ENCODE results near the gene CREB3L1. TPM values are rescaled to one million over a fixed set of nuclear protein-coding genes. Genes with fewer than 3 reads are reported as not detected.
A peak's percentile ranks its signal among the peaks of the same experiment; 100 is the strongest.

Gene CREB3L1
- total and polyA plus RNA-seq, 4 donors, result 6.9 to 18.4 (median 9.5) TPM

DNA sequence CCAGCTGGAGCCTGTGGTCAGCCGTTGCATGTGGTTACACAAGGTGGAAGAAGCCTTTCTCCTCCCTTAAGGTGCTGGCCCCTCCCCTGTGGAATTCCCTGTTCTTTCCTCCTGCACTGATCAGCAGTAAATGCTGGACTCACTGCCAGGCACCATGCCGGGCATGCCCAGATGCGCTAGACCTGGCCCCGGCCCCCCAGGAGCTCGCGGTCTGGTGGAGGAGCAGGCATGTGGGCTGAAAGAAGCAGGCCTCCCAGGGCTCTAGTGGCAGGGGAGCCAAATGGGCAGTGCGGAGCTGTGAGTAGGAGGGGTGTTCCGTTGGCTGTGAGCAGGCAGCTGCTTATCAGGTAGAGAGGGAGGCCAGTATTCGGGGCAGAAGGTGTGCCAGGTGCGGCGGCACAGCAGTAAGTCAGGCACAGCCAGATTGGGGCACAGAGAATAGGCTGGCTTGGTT lies 80.0 kb downstream of the CREB3L1 start:
- no peaks in the 10 kb centered on the region for H3K4me1 ChIP-seq (ENCODE audit: control insufficient read depth in 1 of 2, insufficient read depth in 2 of 2, low read length in 2 of 2)
- H3K9me3 ChIP-seq (ENCODE audit: control insufficient read depth, low read length), result no peaks in the 10 kb centered on the region
- H3K4me3 ChIP-seq (ENCODE audit: low read length in 2 of 2), result no peak overlapping the region
- no peaks in the 10 kb centered on the region for H3K27me3 ChIP-seq (ENCODE audit: control insufficient read depth in 1 of 2, insufficient read depth in 2 of 2, low read length in 1 of 2)
- ATAC-seq (ENCODE audit: low FRiP score) (no peak), DNase-seq (no peak)
- intact Hi-C loops (cut with DNase I), result no loop called here
- 84 to 88% methylated on average over 11 of the region's 11 CpGs for WGBS, 2 donors
- H3K36me3 ChIP-seq (ENCODE audit: control insufficient read depth in 1 of 2, insufficient read depth in 2 of 2, low read length in 1 of 2), result no peaks in the 10 kb centered on the region
- no peak overlapping the region for H3K27ac ChIP-seq (ENCODE audit: low read depth in 1 of 2, low read length in 2 of 2)

DNA sequence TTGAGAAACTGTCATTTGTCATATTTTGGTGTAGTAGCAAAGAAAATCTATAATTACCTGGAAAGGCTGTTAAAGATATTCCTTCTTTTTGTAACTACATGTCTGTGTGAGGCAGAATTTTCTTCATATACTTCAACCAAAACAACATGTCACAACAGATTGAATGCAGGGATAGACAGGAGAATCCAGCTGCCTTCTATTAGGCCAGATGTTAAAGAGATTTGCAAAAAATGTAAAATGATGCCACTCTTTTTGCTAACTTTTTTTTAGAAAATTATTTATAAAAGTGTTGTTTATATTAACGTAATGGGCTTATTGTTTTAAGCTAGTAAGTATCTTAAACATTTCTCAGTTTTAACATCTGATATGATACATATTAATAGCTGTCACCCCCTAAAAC lies 82.5 kb downstream of the CREB3L1 start:
- H3K27me3 ChIP-seq (ENCODE audit: control insufficient read depth in 1 of 2, insufficient read depth in 2 of 2, low read length in 1 of 2), result no peaks in the 10 kb centered on the region
- no peaks in the 10 kb centered on the region for H3K9me3 ChIP-seq (ENCODE audit: control insufficient read depth, low read length)
- no peak overlapping the region for H3K27ac ChIP-seq (ENCODE audit: low read depth in 1 of 2, low read length in 2 of 2)
- no peak overlapping the region for H3K4me3 ChIP-seq (ENCODE audit: low read length in 2 of 2)
- DNase-seq (no peak), ATAC-seq (ENCODE audit: low FRiP score) (no peak)
- no peaks in the 10 kb centered on the region for H3K36me3 ChIP-seq (ENCODE audit: control insufficient read depth in 1 of 2, insufficient read depth in 2 of 2, low read length in 1 of 2)
- WGBS, 2 donors, result 55 to 60% methylated on average over 1 of the region's 1 CpG
- H3K4me1 ChIP-seq (ENCODE audit: control insufficient read depth in 1 of 2, insufficient read depth in 2 of 2, low read length in 2 of 2), result no peaks in the 10 kb centered on the region
- intact Hi-C loops (cut with DNase I), result no loop called here

DNA sequence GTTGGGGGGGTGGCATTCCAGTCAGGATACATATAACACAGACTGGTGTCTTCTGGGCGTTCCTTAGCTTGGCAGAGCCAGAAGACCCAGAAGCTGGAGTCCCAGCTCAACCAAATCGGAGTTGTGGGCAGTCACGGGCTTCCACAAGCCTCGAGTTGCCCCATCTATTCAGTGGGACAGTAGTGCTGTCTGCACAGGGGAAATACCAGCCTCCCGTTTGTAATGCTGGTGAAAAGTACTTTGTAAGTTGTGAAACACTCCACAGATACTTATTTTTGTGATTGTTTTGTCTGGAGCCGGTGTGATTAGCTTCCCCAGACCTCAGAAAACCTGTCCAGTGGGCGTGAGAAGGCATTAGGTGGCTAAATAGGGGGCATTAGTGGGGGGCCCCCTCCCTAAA lies 83.4 kb downstream of the CREB3L1 start:
- ATAC-seq (ENCODE audit: low FRiP score), result no peak
- H3K4me3 ChIP-seq (ENCODE audit: low read length in 2 of 2), result no peak overlapping the region

DNA sequence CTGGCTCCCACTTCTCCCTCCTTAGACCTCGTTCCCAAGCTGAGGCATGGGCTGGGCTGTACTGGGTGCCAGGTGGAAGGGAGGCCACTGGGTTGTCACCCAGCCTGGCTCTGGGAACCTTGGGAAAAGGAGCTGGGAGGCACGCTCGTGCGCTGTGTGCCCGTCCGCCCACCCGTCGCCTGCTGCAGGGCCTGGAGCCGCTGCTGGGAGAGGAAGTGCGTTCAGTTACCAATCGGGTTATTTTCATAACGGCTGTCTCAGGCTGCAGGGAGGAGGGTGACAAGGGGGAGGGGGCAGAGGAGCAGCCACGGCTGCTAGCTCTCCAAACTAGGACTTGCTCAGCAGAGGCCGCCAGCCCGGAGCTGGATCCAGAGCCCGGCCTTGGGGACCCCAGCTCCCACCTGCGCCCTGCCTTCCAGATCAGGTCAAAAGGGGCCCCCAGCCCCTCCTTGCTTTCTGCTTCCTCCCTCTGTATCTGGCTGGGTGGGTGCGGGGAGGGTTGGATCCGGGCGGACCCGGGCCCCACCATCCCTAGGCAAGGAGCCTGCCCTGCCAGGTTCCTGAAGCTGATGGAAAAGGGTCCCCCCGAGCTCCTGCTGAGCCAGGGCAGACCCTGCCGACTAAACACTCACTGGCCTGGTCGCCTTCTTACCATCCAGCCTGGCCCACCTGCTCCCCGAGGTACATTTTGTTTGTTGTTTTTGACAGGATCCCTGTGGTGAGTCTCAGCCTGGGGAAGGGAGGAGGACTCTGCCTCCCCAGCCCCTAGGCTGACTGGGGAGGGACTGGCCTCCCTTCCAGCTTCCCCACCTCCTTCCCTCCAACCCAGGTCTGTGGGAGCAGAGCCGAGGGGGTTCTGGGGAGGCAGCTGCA lies 84.1 kb downstream of the CREB3L1 start:
- Histone ChIP-seq H3K4me3 (ENCODE audit: low read length in 2 of 2) (no peak overlapping the region), H3K9me3 (ENCODE audit: control insufficient read depth, low read length) (no peaks in the 10 kb centered on the region), H3K27me3 (ENCODE audit: control insufficient read depth in 1 of 2, insufficient read depth in 2 of 2, low read length in 1 of 2) (no peaks in the 10 kb centered on the region), H3K4me1 (ENCODE audit: control insufficient read depth in 1 of 2, insufficient read depth in 2 of 2, low read length in 2 of 2) (no peaks in the 10 kb centered on the region), H3K27ac (ENCODE audit: low read depth in 1 of 2, low read length in 2 of 2) (peak overlapping the region in 1 of 2 donors; percentile 45), H3K36me3 (ENCODE audit: control insufficient read depth in 1 of 2, insufficient read depth in 2 of 2, low read length in 1 of 2) (no peaks in the 10 kb centered on the region)
- ATAC-seq (ENCODE audit: low FRiP score), result peak; percentile 81
- 6 to 7% methylated on average over 25 to 26 of the region's 26 CpGs for WGBS, 2 donors
- peak; percentile 84 to 87 for DNase-seq
- intact Hi-C loops (cut with DNase I), result no loop called here

More for the DNA sequence above, 83.4 kb downstream of the CREB3L1 start:
- Histone ChIP-seq H3K4me1 (ENCODE audit: control insufficient read depth in 1 of 2, insufficient read depth in 2 of 2, low read length in 2 of 2) (no peaks in the 10 kb centered on the region), H3K27me3 (ENCODE audit: control insufficient read depth in 1 of 2, insufficient read depth in 2 of 2, low read length in 1 of 2) (no peaks in the 10 kb centered on the region), H3K9me3 (ENCODE audit: control insufficient read depth, low read length) (no peaks in the 10 kb centered on the region), H3K27ac (ENCODE audit: low read depth in 1 of 2, low read length in 2 of 2) (peak overlapping the region in 1 of 2 donors; percentile 45), H3K36me3 (ENCODE audit: control insufficient read depth in 1 of 2, insufficient read depth in 2 of 2, low read length in 1 of 2) (no peaks in the 10 kb centered on the region)
- no peak for DNase-seq
- 42 to 44% methylated on average over 7 of the region's 7 CpGs for whole genome bisulfite sequencing, 2 donors
- intact Hi-C loops (cut with DNase I), result no loop called here

DNA sequence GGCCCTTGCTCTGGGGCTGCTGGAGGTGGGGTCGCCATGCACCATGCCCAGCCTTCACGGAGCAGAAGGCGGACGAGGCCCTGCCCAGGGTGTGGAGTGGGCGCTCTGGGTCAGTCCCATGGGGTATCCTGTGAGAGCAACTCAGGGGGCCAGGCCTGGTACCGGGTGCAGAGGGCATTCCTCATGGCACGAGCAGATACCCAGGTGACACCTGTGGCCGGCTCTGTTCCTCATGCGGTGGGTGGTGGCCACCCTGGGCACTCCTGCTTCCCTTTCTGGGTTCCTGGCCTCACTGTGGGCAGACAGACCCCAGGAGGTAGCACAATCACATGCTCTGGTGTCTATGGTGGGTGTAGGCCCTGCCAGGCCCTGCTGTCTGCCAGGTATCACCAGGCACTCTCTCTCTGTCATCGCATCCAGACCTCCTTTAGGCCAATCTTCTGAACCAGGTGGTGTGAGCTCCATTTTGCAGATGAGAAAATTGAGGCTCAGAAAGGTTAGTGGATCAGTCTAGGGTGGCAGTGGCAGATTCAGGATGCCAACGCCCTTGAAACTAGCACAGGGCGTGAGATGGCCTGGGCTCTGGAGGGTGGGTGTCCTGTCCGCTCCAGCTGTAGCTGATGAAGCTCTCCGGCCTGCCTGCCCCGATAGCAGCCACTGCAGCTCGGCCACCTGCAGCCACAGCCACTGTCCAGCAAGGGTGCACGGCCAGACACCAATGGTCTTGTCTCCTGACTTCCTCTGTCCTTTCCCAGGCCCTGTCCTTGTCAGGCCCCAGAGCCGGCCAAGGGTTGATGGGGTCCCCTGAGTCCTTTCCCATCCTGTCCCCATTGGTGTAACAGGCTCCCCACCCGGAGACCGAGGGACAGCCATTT lies 84.9 kb downstream of the CREB3L1 start:
- no peak for DNase-seq
- no peak overlapping the region for H3K27ac ChIP-seq (ENCODE audit: low read depth in 1 of 2, low read length in 2 of 2)
- H3K9me3 ChIP-seq (ENCODE audit: control insufficient read depth, low read length), result no peaks in the 10 kb centered on the region
- no peaks in the 10 kb centered on the region for H3K27me3 ChIP-seq (ENCODE audit: control insufficient read depth in 1 of 2, insufficient read depth in 2 of 2, low read length in 1 of 2)
- H3K36me3 ChIP-seq (ENCODE audit: control insufficient read depth in 1 of 2, insufficient read depth in 2 of 2, low read length in 1 of 2), result no peaks in the 10 kb centered on the region
- intact Hi-C loops (cut with DNase I), result no loop called here
- H3K4me1 ChIP-seq (ENCODE audit: control insufficient read depth in 1 of 2, insufficient read depth in 2 of 2, low read length in 2 of 2), result no peaks in the 10 kb centered on the region
- H3K4me3 ChIP-seq (ENCODE audit: low read length in 2 of 2), result no peak overlapping the region
- no peak for ATAC-seq (ENCODE audit: low FRiP score)
- WGBS, 2 donors, result 83 to 84% methylated on average over 20 of the region's 20 CpGs

DNA sequence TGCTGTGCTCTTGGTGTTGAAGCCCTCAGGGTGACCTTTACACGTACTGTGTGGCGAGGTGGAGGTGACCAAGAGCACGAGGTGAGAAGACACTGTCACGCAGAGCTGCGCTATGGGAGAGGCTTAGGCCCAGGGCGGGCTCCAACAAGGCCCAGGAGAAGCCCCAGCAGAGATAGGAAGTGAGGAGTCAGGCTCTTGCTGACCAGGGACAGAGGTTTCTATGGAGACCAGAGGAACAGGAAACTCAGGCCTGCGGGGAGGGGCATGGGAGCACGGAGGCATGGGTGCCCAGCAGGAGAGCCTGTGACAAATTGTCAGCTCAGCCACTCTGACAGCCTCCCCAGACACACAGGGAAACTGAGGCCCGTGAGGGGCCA lies 85.6 kb downstream of the CREB3L1 start:
- Histone ChIP-seq H3K27ac (ENCODE audit: low read depth in 1 of 2, low read length in 2 of 2) (no peak overlapping the region), H3K9me3 (ENCODE audit: control insufficient read depth, low read length) (no peaks in the 10 kb centered on the region), H3K36me3 (ENCODE audit: control insufficient read depth in 1 of 2, insufficient read depth in 2 of 2, low read length in 1 of 2) (no peaks in the 10 kb centered on the region), H3K4me1 (ENCODE audit: control insufficient read depth in 1 of 2, insufficient read depth in 2 of 2, low read length in 2 of 2) (no peaks in the 10 kb centered on the region), H3K4me3 (ENCODE audit: low read length in 2 of 2) (no peak overlapping the region), H3K27me3 (ENCODE audit: control insufficient read depth in 1 of 2, insufficient read depth in 2 of 2, low read length in 1 of 2) (no peaks in the 10 kb centered on the region)
- ATAC-seq (ENCODE audit: low FRiP score) (peak; percentile 41), DNase-seq (peak; percentile 78 to 88)
- WGBS, 2 donors, result 72 to 73% methylated on average over 8 to 9 of the region's 9 CpGs
- intact Hi-C loops (cut with DNase I), result no loop called here

DNA sequence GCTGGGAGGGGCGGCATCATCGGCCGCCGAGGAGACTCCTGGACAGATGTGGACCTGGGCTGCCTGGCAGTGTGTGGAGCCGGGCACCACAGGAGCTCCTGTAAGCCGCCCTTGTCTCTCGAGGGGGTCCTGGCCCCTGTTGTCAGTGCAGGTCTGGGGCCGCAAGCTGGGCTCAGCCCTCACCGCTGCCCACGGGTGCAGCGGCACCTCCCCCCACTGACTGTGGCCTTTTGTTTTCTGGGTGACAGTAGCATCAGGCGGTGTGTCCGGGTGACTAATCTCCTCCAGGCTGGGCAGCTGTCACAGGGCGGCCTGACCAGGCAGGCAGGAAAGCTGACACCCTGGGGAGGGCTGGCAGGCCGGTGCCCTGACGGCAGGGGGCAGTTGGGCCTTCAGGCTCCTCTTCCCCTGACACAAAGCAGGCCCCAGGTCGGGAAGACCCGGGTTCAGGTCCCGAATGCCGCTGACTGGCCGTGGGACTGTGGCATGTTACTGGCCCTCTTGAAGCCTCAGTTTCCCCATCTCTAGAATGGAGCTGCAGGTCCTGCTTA lies 86.1 kb downstream of the CREB3L1 start:
- ATAC-seq (ENCODE audit: low FRiP score) (peak; percentile 10), DNase-seq (peak in 1 of 2 donors; percentile 75)
- H3K4me1 ChIP-seq (ENCODE audit: control insufficient read depth in 1 of 2, insufficient read depth in 2 of 2, low read length in 2 of 2), result no peaks in the 10 kb centered on the region
- H3K9me3 ChIP-seq (ENCODE audit: control insufficient read depth, low read length), result no peaks in the 10 kb centered on the region
- intact Hi-C loops (cut with DNase I), result no loop called here
- H3K27me3 ChIP-seq (ENCODE audit: control insufficient read depth in 1 of 2, insufficient read depth in 2 of 2, low read length in 1 of 2), result no peaks in the 10 kb centered on the region
- H3K4me3 ChIP-seq (ENCODE audit: low read length in 2 of 2), result no peak overlapping the region
- H3K27ac ChIP-seq (ENCODE audit: low read depth in 1 of 2, low read length in 2 of 2), result no peak overlapping the region
- no peaks in the 10 kb centered on the region for H3K36me3 ChIP-seq (ENCODE audit: control insufficient read depth in 1 of 2, insufficient read depth in 2 of 2, low read length in 1 of 2)
- 81 to 82% methylated on average over 18 to 21 of the region's 21 CpGs for WGBS, 2 donors

DNA sequence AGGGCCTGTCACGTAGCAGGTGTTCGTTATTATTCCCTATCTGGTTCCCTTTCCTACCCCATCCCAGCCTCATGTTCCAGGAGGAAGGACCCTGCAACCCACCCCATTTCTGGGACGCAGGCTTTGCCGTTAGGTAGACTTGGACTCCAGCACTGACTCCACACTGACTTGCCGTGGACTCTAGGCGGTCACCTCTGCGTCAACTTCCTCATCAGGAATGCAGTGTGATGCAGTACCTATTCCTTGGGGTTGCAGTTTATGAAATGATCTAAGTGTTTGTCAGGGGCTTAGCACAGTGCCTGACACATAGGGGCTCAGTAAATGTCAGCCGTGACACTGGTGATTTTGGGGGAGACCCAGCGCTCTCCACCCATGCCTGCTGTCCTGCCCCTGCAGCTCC lies 86.6 kb downstream of the CREB3L1 start:
- H3K36me3 ChIP-seq (ENCODE audit: control insufficient read depth in 1 of 2, insufficient read depth in 2 of 2, low read length in 1 of 2), result no peaks in the 10 kb centered on the region
- H3K4me1 ChIP-seq (ENCODE audit: control insufficient read depth in 1 of 2, insufficient read depth in 2 of 2, low read length in 2 of 2), result no peaks in the 10 kb centered on the region
- ATAC-seq (ENCODE audit: low FRiP score) (no peak), DNase-seq (no peak)
- intact Hi-C loops (cut with DNase I), result no loop called here
- no peaks in the 10 kb centered on the region for H3K27me3 ChIP-seq (ENCODE audit: control insufficient read depth in 1 of 2, insufficient read depth in 2 of 2, low read length in 1 of 2)
- 90 to 94% methylated on average over 9 of the region's 9 CpGs for whole genome bisulfite sequencing, 2 donors
- no peaks in the 10 kb centered on the region for H3K9me3 ChIP-seq (ENCODE audit: control insufficient read depth, low read length)
- H3K27ac ChIP-seq (ENCODE audit: low read depth in 1 of 2, low read length in 2 of 2), result no peak overlapping the region
- H3K4me3 ChIP-seq (ENCODE audit: low read length in 2 of 2), result no peak overlapping the region

Measured in aorta (tissue), 5 donors.